ENCODE measurements around the gene WIPF1.
"Not testable (repeated sequence)": the region's sequence is repeated elsewhere in the genome, so short reads cannot be mapped to it uniquely, and the experiment has no call there.

WIPF1 gene

DNA sequence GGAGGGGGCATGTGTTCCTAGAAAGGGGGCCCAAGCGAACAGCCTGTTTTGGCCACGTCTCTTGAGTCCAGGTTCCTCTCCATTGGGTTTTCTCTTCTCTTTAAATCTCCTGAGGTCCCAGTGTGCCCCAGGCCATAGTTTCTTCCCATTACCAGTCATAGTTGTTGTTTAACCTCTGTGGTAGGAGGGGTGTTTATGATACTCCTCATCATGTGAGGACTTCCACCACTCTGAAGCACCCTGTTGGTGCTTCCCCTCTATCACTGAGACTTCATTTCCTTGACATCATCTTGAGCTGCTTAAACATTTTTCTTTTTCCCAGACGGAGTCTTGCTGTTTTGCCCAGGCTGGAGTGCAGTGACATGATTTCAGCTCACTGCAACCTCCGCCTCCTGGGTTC lies 45.9 kb downstream of the WIPF1 start:
- TF ChIP-seq ZNF274 (IDR thresholded peaks at IDR 0.05; ENCODE audit: low read depth, low read length) (no peak), YY1 (IDR thresholded peaks at IDR 0.05; ENCODE audit: insufficient read depth, insufficient read length) (no peak), SUZ12 (IDR thresholded peaks at IDR 0.05; ENCODE audit: extremely low read depth, insufficient read depth, insufficient read length) (no peak)
- Histone ChIP-seq H3K9me3 (ENCODE audit: insufficient read depth, low read length) (peaks cover 7% of the 10 kb centered on the region; the same call in 1 of the 2 replicates), H3K9ac (ENCODE audit: insufficient read length, low read depth) (no peak overlapping the region), H3K36me3 (ENCODE audit: insufficient read depth, insufficient read length, low read length) (no peaks in the 10 kb centered on the region), H3K4me1 (ENCODE audit: insufficient read depth, insufficient read length) (no peaks in the 10 kb centered on the region), H3K4me3 (ENCODE audit: insufficient read length, low read depth) (no peak overlapping the region), H3K27me3 (ENCODE audit: insufficient read depth, insufficient read length) (no peaks in the 10 kb centered on the region)
- DNase-seq (ENCODE audit: low read depth, low spot score), result no peak

DNA sequence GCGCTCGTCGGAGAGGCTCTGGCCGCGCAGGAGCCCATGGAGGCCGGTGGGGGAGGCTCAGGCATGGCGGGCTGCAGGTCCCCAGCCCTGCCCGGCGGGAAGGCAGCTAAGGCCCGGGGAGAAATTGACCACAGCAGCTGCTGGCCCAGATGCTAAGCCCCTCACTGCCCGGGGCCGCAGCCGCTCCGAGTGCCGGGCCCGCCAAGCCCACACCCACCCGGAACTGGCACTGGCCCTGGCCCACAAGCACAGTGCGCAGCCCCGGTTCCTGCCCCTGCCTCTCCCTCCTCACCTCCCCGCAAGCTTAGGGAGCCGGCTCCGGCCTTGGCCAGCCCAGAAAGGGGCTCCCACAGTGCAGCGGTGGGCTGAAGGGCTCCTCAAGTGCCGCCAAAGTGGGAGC lies 49.0 kb downstream of the WIPF1 start:
- not testable (repeated sequence) for H3K27me3 ChIP-seq (ENCODE audit: insufficient read depth, insufficient read length); H3K4me1 ChIP-seq (ENCODE audit: insufficient read depth, insufficient read length); DNase-seq (ENCODE audit: low read depth, low spot score); H3K36me3 ChIP-seq (ENCODE audit: insufficient read depth, insufficient read length, low read length); H3K9ac ChIP-seq (ENCODE audit: insufficient read length, low read depth); H3K4me3 ChIP-seq (ENCODE audit: insufficient read length, low read depth); H3K9me3 ChIP-seq (ENCODE audit: insufficient read depth, low read length)

DNA sequence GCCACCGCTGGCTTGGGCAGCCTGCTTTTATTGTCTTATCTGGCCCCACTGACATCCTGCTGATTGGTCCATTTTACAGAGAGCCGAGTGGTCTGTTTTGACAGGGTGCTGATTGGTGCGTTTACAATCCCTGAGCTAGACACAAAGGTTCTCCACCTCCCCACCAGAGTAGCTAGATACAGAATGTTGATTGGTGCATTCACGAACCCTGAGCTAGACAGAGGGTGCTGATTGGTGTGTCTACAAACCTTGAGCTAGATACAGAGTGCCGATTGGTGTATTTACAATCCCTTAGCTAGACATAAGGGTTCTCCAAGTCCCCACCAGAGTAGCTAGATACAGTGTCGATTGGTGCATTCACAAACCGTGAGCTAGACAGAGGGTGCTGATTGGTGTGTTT lies 49.6 kb downstream of the WIPF1 start:
- not testable (repeated sequence) for H3K9me3 ChIP-seq (ENCODE audit: insufficient read depth, low read length); DNase-seq (ENCODE audit: low read depth, low spot score); H3K4me1 ChIP-seq (ENCODE audit: insufficient read depth, insufficient read length); H3K4me3 ChIP-seq (ENCODE audit: insufficient read length, low read depth); H3K9ac ChIP-seq (ENCODE audit: insufficient read length, low read depth); H3K36me3 ChIP-seq (ENCODE audit: insufficient read depth, insufficient read length, low read length); H3K27me3 ChIP-seq (ENCODE audit: insufficient read depth, insufficient read length)

DNA sequence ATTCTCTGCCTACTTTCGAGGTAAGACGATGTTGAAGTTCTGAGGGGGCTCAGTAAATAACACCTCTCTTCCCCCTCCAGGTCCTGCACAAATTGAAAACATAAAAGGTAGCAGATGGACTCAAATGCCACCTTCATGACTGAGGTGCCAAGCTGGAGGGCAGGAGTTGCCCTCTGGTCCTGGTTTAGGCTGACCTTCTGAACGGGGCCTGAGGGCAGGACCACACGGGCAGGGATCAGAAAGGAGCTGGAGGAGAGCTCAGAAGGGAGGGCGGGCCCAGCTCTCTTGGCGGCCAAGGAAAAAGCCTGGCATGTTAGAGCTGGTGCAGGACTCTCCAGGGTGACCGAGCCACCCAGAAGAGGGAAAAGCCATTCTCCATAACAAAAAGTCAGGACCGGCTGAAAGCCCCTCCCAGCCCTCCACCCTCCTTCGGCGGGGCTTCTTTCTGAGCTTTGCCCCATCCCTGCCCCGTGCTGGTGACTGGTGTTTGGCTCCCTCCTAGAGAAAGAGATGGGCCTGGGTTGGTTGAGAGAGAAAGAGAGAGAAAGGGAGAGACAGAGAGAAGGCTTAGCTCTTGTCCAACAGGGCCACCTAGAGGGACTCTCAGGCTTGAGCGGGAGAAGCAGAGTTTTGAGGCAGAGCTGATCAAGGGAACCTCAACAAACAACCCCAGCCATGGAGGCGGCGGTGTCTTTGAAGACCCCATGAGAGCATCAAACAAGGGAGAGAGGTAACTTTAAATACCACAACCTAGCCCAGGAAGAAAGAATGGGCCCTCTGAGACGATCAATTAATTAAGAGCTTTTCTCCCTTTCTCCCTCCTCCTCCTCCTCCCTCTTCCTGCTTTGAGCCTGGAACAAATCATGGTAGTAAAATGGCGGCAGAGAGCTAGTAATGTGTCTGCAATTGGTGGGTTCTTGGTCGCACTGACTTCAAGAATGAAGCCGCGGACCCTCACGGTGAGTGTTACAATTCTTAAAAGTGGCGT lies 50.8 kb downstream of the WIPF1 start:
- H3K4me3 ChIP-seq (ENCODE audit: insufficient read length, low read depth), result no peak overlapping the region
- H3K27me3 ChIP-seq (ENCODE audit: insufficient read depth, insufficient read length), result no peaks in the 10 kb centered on the region
- TF ChIP-seq YY1 (IDR thresholded peaks at IDR 0.05; ENCODE audit: insufficient read depth, insufficient read length) (no peak), SUZ12 (IDR thresholded peaks at IDR 0.05; ENCODE audit: extremely low read depth, insufficient read depth, insufficient read length) (no peak), ZNF274 (IDR thresholded peaks at IDR 0.05; ENCODE audit: low read depth, low read length) (no peak)
- H3K4me1 ChIP-seq (ENCODE audit: insufficient read depth, insufficient read length), result no peaks in the 10 kb centered on the region
- H3K9me3 ChIP-seq (ENCODE audit: insufficient read depth, low read length), result no peaks in the 10 kb centered on the region
- H3K36me3 ChIP-seq (ENCODE audit: insufficient read depth, insufficient read length, low read length), result no peaks in the 10 kb centered on the region
- peak; percentile 43 for DNase-seq (ENCODE audit: low read depth, low spot score)
- H3K9ac ChIP-seq (ENCODE audit: insufficient read length, low read depth), result no peak overlapping the region

DNA sequence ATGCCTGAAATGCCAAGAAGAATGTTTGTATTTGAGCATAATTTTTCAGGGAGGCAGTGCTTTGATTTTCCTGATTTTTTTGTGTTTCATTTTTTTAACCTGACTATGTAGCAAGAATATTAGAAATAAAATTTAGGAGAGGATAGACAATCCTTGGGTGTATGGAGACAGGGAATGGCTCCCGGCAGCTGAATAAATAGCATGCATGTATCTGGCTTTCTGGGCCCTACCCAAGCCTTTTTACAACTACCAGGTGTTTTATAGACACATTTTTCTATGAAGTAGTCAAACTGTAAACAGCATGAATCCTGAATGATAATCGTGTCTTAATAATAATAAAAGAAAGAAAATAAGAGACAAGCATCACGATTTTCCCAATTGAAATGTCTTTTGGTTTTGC lies 52.4 kb downstream of the WIPF1 start:
- H3K4me3 ChIP-seq (ENCODE audit: insufficient read length, low read depth), result no peak overlapping the region
- no peak for TF ChIP-seq ZNF274 (IDR thresholded peaks at IDR 0.05; ENCODE audit: low read depth, low read length)
- no peak for TF ChIP-seq YY1 (IDR thresholded peaks at IDR 0.05; ENCODE audit: insufficient read depth, insufficient read length)
- TF ChIP-seq SUZ12 (IDR thresholded peaks at IDR 0.05; ENCODE audit: extremely low read depth, insufficient read depth, insufficient read length), result no peak
- H3K4me1 ChIP-seq (ENCODE audit: insufficient read depth, insufficient read length), result no peaks in the 10 kb centered on the region
- H3K36me3 ChIP-seq (ENCODE audit: insufficient read depth, insufficient read length, low read length), result no peaks in the 10 kb centered on the region
- DNase-seq (ENCODE audit: low read depth, low spot score), result no peak
- H3K27me3 ChIP-seq (ENCODE audit: insufficient read depth, insufficient read length), result no peaks in the 10 kb centered on the region
- H3K9me3 ChIP-seq (ENCODE audit: insufficient read depth, low read length), result no peaks in the 10 kb centered on the region
- no peak overlapping the region for H3K9ac ChIP-seq (ENCODE audit: insufficient read length, low read depth)

DNA sequence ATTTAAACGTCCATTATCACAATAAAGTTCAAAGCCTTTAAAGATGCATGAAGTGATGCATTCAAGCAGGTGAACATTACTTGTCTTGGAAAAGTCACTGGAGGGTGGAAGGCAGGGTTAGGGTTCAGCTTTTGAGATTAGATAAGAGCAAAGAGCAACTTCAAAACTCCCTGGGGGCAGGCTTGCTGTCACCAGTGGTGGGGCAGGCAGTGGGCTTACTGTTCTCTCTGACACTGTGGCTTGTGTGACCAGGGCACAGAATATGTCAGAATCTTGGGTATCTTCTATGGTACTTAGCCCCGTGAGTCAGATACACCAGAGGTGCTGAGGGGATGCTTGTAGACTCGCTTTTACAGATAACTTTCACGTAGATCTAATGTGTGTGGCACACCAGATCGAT lies 52.8 kb downstream of the WIPF1 start:
- H3K4me3 ChIP-seq (ENCODE audit: insufficient read length, low read depth), result no peak overlapping the region
- no peaks in the 10 kb centered on the region for H3K36me3 ChIP-seq (ENCODE audit: insufficient read depth, insufficient read length, low read length)
- H3K27me3 ChIP-seq (ENCODE audit: insufficient read depth, insufficient read length), result no peaks in the 10 kb centered on the region
- no peaks in the 10 kb centered on the region for H3K4me1 ChIP-seq (ENCODE audit: insufficient read depth, insufficient read length)
- H3K9ac ChIP-seq (ENCODE audit: insufficient read length, low read depth), result no peak overlapping the region
- H3K9me3 ChIP-seq (ENCODE audit: insufficient read depth, low read length), result no peaks in the 10 kb centered on the region
- no peak for DNase-seq (ENCODE audit: low read depth, low spot score)
- TF ChIP-seq SUZ12 (IDR thresholded peaks at IDR 0.05; ENCODE audit: extremely low read depth, insufficient read depth, insufficient read length) (no peak), YY1 (IDR thresholded peaks at IDR 0.05; ENCODE audit: insufficient read depth, insufficient read length) (no peak), ZNF274 (IDR thresholded peaks at IDR 0.05; ENCODE audit: low read depth, low read length) (no peak)

DNA sequence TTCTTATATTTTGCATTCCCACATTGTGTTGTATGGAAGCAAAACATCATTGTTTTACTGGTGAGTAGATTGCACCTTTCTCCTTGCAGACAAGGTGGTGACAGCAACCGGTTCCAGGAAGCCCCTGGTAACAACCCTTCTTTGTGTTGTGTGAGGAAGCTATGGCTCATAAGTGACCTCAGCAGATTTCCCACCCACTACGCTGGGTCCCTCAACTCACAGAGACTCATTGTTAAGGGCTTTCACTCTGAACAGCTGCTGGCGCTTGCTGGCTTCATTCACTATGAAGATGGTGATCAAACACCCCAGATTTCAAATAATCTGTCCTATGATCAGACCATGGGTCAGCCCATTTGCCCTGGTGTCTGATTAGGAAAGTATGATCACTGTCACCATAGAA lies 53.4 kb downstream of the WIPF1 start:
- Histone ChIP-seq H3K4me1 (ENCODE audit: insufficient read depth, insufficient read length) (no peaks in the 10 kb centered on the region), H3K36me3 (ENCODE audit: insufficient read depth, insufficient read length, low read length) (no peaks in the 10 kb centered on the region), H3K4me3 (ENCODE audit: insufficient read length, low read depth) (no peak overlapping the region), H3K9me3 (ENCODE audit: insufficient read depth, low read length) (no peaks in the 10 kb centered on the region), H3K27me3 (ENCODE audit: insufficient read depth, insufficient read length) (no peaks in the 10 kb centered on the region), H3K9ac (ENCODE audit: insufficient read length, low read depth) (no peak overlapping the region)
- no peak for DNase-seq (ENCODE audit: low read depth, low spot score)
- TF ChIP-seq SUZ12 (IDR thresholded peaks at IDR 0.05; ENCODE audit: extremely low read depth, insufficient read depth, insufficient read length), result no peak
- no peak for TF ChIP-seq ZNF274 (IDR thresholded peaks at IDR 0.05; ENCODE audit: low read depth, low read length)
- TF ChIP-seq YY1 (IDR thresholded peaks at IDR 0.05; ENCODE audit: insufficient read depth, insufficient read length), result no peak

Data from NT2/D1 (cell line).